Activated CD4-positive, alpha-beta T cell treated with anti-CD3 and anti-CD28 coated beads for 36 hours (primary cell): Measurements from ENCODE around the gene FAM236C. TPM values are rescaled to one million over a fixed set of nuclear protein-coding genes. Genes with fewer than 3 reads are reported as not detected.

Source experiments
- total RNA-seq, 2 experiments: library from RNA; stranded (reverse); gene quantifications; one replicate each; pipeline ENCODE4 v1.2.3, GENCODE V29; 2021

Gene FAM236C
- total RNA-seq, 2 experiments from 2014 or later, result not detected

Other genes with a start within 250 kb of the FAM236C start
- gene PHKA1, start 198.3 kb upstream of the FAM236C start, total RNA-seq, result 1 to 10 TPM; 8.7 to 9.4 TPM
- gene DMRTC1B, start 135.7 kb upstream of the FAM236C start, total RNA-seq, result under 1 TPM in 1 of 2 experiments, not detected in 1; 0.18 TPM
- not detected for gene FAM236B, start 130.0 kb upstream of the FAM236C start, total RNA-seq
- gene FAM236D, start 104.4 kb upstream of the FAM236C start, total RNA-seq, result not detected
- gene FAM236A, start 25.6 kb downstream of the FAM236C start, total RNA-seq, result not detected
- gene DMRTC1, start 31.2 kb downstream of the FAM236C start, total RNA-seq, result under 1 TPM in 1 of 2 experiments, not detected in 1; 0.18 TPM
- gene PABPC1L2B, start 90.3 kb downstream of the FAM236C start, total RNA-seq, result not detected
- gene PABPC1L2A, start 166.9 kb downstream of the FAM236C start, total RNA-seq, result not detected